SU-DHL-6 (cell line): ENCODE results near the gene FKBP5.

Experiments used
- EZH2phosphoT487 ChIP-seq: fragments of 200-600 bp; sonication (generic), shearing (Covaris generic); conservative IDR thresholded peaks from 2 replicates; pipeline ENCODE4 v1.6.1; 2018; ENCODE audit warnings: mild to moderate bottlenecking, antibody characterized with exemption, low read length, moderate library complexity, mixed read lengths
- TF ChIP-seq, protein P1 (sequence below): fragments of 200-600 bp; sonication (generic); IDR thresholded peaks from one replicate; pipeline ENCODE4 v1.5.1; 2017; ENCODE audit warnings: antibody characterized with exemption, mild to moderate bottlenecking, low read length, moderate library complexity; ENCODE audit not compliant: insufficient read depth, poor library complexity, severe bottlenecking

DNA sequence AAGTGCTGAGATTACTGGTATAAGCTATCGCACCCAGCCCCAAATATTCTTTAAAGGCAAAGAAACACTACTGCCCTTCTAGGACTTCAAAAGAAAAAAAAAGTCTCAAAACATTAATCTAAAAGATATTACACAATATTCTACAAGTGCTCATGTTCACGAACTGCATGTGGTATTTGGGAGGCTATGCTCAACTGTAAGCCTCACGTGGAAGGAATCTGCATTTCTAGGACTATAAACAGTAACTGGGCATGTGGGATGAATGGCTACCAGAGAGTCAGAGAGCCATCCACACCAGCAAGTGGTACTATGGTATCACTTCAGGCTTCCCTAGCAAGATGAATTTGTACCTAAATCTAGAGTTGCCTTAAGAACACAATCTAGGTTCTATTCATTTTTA, 50.0 kb downstream of the FKBP5 start:
- TF ChIP-seq, protein P1, sequence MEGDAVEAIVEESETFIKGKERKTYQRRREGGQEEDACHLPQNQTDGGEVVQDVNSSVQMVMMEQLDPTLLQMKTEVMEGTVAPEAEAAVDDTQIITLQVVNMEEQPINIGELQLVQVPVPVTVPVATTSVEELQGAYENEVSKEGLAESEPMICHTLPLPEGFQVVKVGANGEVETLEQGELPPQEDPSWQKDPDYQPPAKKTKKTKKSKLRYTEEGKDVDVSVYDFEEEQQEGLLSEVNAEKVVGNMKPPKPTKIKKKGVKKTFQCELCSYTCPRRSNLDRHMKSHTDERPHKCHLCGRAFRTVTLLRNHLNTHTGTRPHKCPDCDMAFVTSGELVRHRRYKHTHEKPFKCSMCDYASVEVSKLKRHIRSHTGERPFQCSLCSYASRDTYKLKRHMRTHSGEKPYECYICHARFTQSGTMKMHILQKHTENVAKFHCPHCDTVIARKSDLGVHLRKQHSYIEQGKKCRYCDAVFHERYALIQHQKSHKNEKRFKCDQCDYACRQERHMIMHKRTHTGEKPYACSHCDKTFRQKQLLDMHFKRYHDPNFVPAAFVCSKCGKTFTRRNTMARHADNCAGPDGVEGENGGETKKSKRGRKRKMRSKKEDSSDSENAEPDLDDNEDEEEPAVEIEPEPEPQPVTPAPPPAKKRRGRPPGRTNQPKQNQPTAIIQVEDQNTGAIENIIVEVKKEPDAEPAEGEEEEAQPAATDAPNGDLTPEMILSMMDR: no peak
- no peak for TF ChIP-seq EZH2phosphoT487
